ENCODE data around the gene ETHE1. TPM values are rescaled to one million over a fixed set of nuclear protein-coding genes. Genes with fewer than 3 reads are reported as not detected.
A peak's percentile ranks its signal among the peaks of the same experiment; 100 is the strongest.

ETHE1 gene
- total and polyA plus RNA-seq, 2 donors (not counting 1 experiment from before 2014, with no cell fraction given) = 16.0 to 39.4 TPM

- intact Hi-C loops (cut with micrococcal nuclease) = loop anchor here (5.0 kb wide), 1 partner anchor 55 kb away; no protein-coding TSS in a partner anchor
- CTCF ChIA-PET = interaction anchor here (1.6 to 3.6 kb wide), 5 partner anchors 11 to 57 kb away, joined by 4 to 21 read pairs (median 12); no protein-coding TSS in a partner anchor
- POLR2A ChIA-PET = no interaction called here
- 96% methylated on average over 3 of the region's 7 CpGs for WGBS (ENCODE audit: insufficient coverage)
- TF ChIP-seq EZH2 (IDR thresholded peaks at IDR 0.05; ENCODE audit: borderline replicate concordance, insufficient read depth, low read depth, low read length, poor library complexity, severe bottlenecking) = no peak
- no peak for TF ChIP-seq CTCF (IDR thresholded peaks at IDR 0.05)
- H3K9me3 Mint-ChIP-seq (ENCODE audit: insufficient read depth) = no peaks in the 10 kb centered on the region
- H2AFZ ChIP-seq (ENCODE audit: insufficient read depth, low read depth, low read length, poor library complexity, severe bottlenecking) = no peak overlapping the region
- H3K27ac Mint-ChIP-seq = no peak overlapping the region
- H4K20me1 ChIP-seq (ENCODE audit: control insufficient read depth, insufficient read depth, low read length, poor library complexity, severe bottlenecking) = no peaks in the 10 kb centered on the region
- H3K27me3 Mint-ChIP-seq = peaks cover 8% of the 10 kb centered on the region
- H3K27ac ChIP-seq (ENCODE audit: low read length in 2 of 2) = no peak overlapping the region
- peak overlapping the region; percentile 71 for H3K4me3 Mint-ChIP-seq
- peaks cover 0 to 22% (median 0%) of the 10 kb centered on the region in 3 donors for H3K9me3 ChIP-seq (ENCODE audit: control extremely low read depth in 1 of 3, control insufficient read depth in 2 of 3, insufficient read depth in 1 of 3, low read length in 2 of 3)
- peaks cover 0 to 12% (median 5%) of the 10 kb centered on the region in 4 experiments for H3K27me3 ChIP-seq (replicated peaks in 1 of 4; ENCODE audit: control extremely low read depth in 1 of 4, control insufficient read depth in 3 of 4, insufficient read depth in 4 of 4, low read length in 3 of 4)
- peaks cover 8 to 14% of the 10 kb centered on the region in 2 donors for H3K4me1 ChIP-seq (ENCODE audit: control insufficient read depth in 2 of 2, insufficient read depth in 2 of 2, low read length in 2 of 2)
- H3K79me2 ChIP-seq (ENCODE audit: control insufficient read depth, insufficient read depth, low read length) = no peaks in the 10 kb centered on the region
- H3K4me1 Mint-ChIP-seq = peaks cover 15% of the 10 kb centered on the region
- H3K4me2 ChIP-seq (replicated peaks; ENCODE audit: low read depth, low read length, poor library complexity, severe bottlenecking) = no peak overlapping the region
- H3K4me3 ChIP-seq (ENCODE audit: control extremely low read depth in 1 of 5, extremely low read depth in 1 of 5, insufficient read depth in 1 of 5, low read depth in 2 of 5, low read length in 4 of 5) = no peak overlapping the region
- DNase-seq (no peak), ATAC-seq (ENCODE audit: low read depth) (no peak)
- no peaks in the 10 kb centered on the region for H3K36me3 ChIP-seq (replicated peaks in 1 of 2; ENCODE audit: control extremely low read depth in 1 of 2, control insufficient read depth in 1 of 2, extremely low read depth in 1 of 2, insufficient read depth in 2 of 2, low read length in 1 of 2)
- H3K9ac ChIP-seq (ENCODE audit: low read length) = no peak overlapping the region
These were observed 64.6 kb downstream of the ETHE1 start for GRCh38 chr19:43462383-43462782.

- Mint-ChIP-seq H3K9me3 (ENCODE audit: insufficient read depth) (no peaks in the 10 kb centered on the region), H3K27ac (no peak overlapping the region), H3K4me1 (peaks cover 15% of the 10 kb centered on the region), H3K4me3 (peak overlapping the region; percentile 32), H3K27me3 (peaks cover 8% of the 10 kb centered on the region)
- Histone ChIP-seq H4K20me1 (ENCODE audit: control insufficient read depth, insufficient read depth, low read length, poor library complexity, severe bottlenecking) (no peaks in the 10 kb centered on the region), H3K27me3 (replicated peaks in 1 of 4; ENCODE audit: control extremely low read depth in 1 of 4, control insufficient read depth in 3 of 4, insufficient read depth in 4 of 4, low read length in 3 of 4) (peaks cover 0 to 12% (median 5%) of the 10 kb centered on the region in 4 experiments), H3K79me2 (ENCODE audit: control insufficient read depth, insufficient read depth, low read length) (no peaks in the 10 kb centered on the region), H3K9ac (ENCODE audit: low read length) (no peak overlapping the region), H3K4me3 (ENCODE audit: control extremely low read depth in 1 of 5, extremely low read depth in 1 of 5, insufficient read depth in 1 of 5, low read depth in 2 of 5, low read length in 4 of 5) (no peak overlapping the region), H3K36me3 (replicated peaks in 1 of 2; ENCODE audit: control extremely low read depth in 1 of 2, control insufficient read depth in 1 of 2, extremely low read depth in 1 of 2, insufficient read depth in 2 of 2, low read length in 1 of 2) (no peaks in the 10 kb centered on the region), H3K4me1 (ENCODE audit: control insufficient read depth in 2 of 2, insufficient read depth in 2 of 2, low read length in 2 of 2) (peaks cover 8 to 14% of the 10 kb centered on the region in 2 donors), H2AFZ (ENCODE audit: insufficient read depth, low read depth, low read length, poor library complexity, severe bottlenecking) (no peak overlapping the region), H3K27ac (ENCODE audit: low read length in 2 of 2) (no peak overlapping the region), H3K4me2 (replicated peaks; ENCODE audit: low read depth, low read length, poor library complexity, severe bottlenecking) (no peak overlapping the region), H3K9me3 (ENCODE audit: control extremely low read depth in 1 of 3, control insufficient read depth in 2 of 3, insufficient read depth in 1 of 3, low read length in 2 of 3) (peaks cover 0 to 22% (median 0%) of the 10 kb centered on the region in 3 donors)
- no peak for DNase-seq
- POLR2A ChIA-PET = no interaction called here
- WGBS (ENCODE audit: insufficient coverage) = 89% methylated on average over 12 of the region's 12 CpGs
- CTCF ChIA-PET = interaction anchor here (1.3 to 7.0 kb wide), 3 partner anchors 11 to 284 kb away, joined by 3 to 40 read pairs (median 3); no protein-coding TSS in a partner anchor
- intact Hi-C loops (cut with micrococcal nuclease) = loop anchor here (5.0 kb wide), 1 partner anchor 56 kb away; no protein-coding TSS in a partner anchor
- ATAC-seq (ENCODE audit: low read depth) = no peak
- TF ChIP-seq EZH2 (IDR thresholded peaks at IDR 0.05; ENCODE audit: borderline replicate concordance, insufficient read depth, low read depth, low read length, poor library complexity, severe bottlenecking) = no peak
These were observed 65.7 kb downstream of the ETHE1 start for GRCh38 chr19:43461303-43461702.

Measured in B cell (primary cell).